Measurements from ENCODE around the gene ARHGEF11. TPM values are rescaled to one million over a fixed set of nuclear protein-coding genes. Genes with fewer than 3 reads are reported as not detected.
A peak's percentile ranks its signal among the peaks of the same experiment; 100 is the strongest.

ARHGEF11 gene
- total RNA-seq, 2 donors from 2014 or later = 35.2 to 43.3 TPM

GRCh38 chr1:157050836-157051235 is 5.3 kb upstream of the ARHGEF11 start:
- intact Hi-C loops (cut with DNase I) = no loop called here
- DNase-seq = no peak
- Histone ChIP-seq H3K9ac (ENCODE audit: low read depth in 2 of 2, low read length in 2 of 2) (no peak overlapping the region), H3K9me3 (no peaks in the 10 kb centered on the region), H3K27ac (no peak overlapping the region), H3K4me3 (no peak overlapping the region), H3K36me3 (no peaks in the 10 kb centered on the region), H3K4me1 (no peaks in the 10 kb centered on the region), H3K27me3 (no peaks in the 10 kb centered on the region)
- TF ChIP-seq, protein P1, sequence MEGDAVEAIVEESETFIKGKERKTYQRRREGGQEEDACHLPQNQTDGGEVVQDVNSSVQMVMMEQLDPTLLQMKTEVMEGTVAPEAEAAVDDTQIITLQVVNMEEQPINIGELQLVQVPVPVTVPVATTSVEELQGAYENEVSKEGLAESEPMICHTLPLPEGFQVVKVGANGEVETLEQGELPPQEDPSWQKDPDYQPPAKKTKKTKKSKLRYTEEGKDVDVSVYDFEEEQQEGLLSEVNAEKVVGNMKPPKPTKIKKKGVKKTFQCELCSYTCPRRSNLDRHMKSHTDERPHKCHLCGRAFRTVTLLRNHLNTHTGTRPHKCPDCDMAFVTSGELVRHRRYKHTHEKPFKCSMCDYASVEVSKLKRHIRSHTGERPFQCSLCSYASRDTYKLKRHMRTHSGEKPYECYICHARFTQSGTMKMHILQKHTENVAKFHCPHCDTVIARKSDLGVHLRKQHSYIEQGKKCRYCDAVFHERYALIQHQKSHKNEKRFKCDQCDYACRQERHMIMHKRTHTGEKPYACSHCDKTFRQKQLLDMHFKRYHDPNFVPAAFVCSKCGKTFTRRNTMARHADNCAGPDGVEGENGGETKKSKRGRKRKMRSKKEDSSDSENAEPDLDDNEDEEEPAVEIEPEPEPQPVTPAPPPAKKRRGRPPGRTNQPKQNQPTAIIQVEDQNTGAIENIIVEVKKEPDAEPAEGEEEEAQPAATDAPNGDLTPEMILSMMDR (IDR thresholded peaks at IDR 0.05) = no peak

GRCh38 chr1:157047062-157047410 is 1.5 kb upstream of the ARHGEF11 start:
- peak overlapping the region; percentile 89 for H3K27ac ChIP-seq
- intact Hi-C loops (cut with DNase I) = no loop called here
- no peaks in the 10 kb centered on the region for H3K9me3 ChIP-seq
- no peaks in the 10 kb centered on the region for H3K36me3 ChIP-seq
- TF ChIP-seq, protein P1 (IDR thresholded peaks at IDR 0.05) = no peak
- H3K9ac ChIP-seq (ENCODE audit: low read depth in 2 of 2, low read length in 2 of 2) = no peak overlapping the region
- H3K4me1 ChIP-seq = peaks cover 3% of the 10 kb centered on the region
- H3K27me3 ChIP-seq = no peaks in the 10 kb centered on the region
- H3K4me3 ChIP-seq = peak overlapping the region; percentile 48
- no peak for DNase-seq

DNA sequence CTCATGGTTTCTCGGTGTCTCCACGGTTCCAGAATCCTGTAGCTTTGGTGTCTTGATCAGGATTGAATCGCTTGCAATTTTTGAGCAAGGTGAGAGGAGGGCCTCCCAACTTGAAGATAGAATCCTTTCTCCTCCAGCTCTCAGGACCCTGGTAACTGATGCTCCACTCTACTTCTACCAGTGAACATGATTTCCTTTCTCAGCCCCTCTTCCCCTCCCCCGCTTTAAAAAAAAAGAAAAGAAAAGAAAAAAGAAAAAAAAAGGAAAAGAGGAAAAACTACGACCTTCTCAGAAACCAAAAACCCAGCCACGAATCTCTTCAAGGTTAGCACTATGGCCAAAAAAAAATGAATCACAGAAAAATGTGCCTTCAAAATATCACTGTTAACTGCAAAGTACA is 1.2 kb downstream of the ARHGEF11 start:
- peak overlapping the region in 1 of 2 donors; percentile 1 for H3K9ac ChIP-seq (ENCODE audit: low read depth in 2 of 2, low read length in 2 of 2)
- peak overlapping the region; percentile 89 for H3K27ac ChIP-seq
- intact Hi-C loops (cut with DNase I) = no loop called here
- TF ChIP-seq, protein P1 (IDR thresholded peaks at IDR 0.05) = no peak
- no peaks in the 10 kb centered on the region for H3K27me3 ChIP-seq
- no peaks in the 10 kb centered on the region for H3K9me3 ChIP-seq
- peaks cover 7% of the 10 kb centered on the region for H3K4me1 ChIP-seq
- no peak for DNase-seq
- H3K36me3 ChIP-seq = no peaks in the 10 kb centered on the region
- peak overlapping the region; percentile 48 for H3K4me3 ChIP-seq

- Histone ChIP-seq H3K4me3 (peak overlapping the region; percentile 48), H3K9ac (ENCODE audit: low read depth in 2 of 2, low read length in 2 of 2) (peak overlapping the region in 1 of 2 donors; percentile 45), H3K27me3 (no peaks in the 10 kb centered on the region), H3K9me3 (no peaks in the 10 kb centered on the region), H3K36me3 (no peaks in the 10 kb centered on the region), H3K4me1 (peaks cover 7% of the 10 kb centered on the region), H3K27ac (no peak overlapping the region)
- intact Hi-C loops (cut with DNase I) = no loop called here
- TF ChIP-seq, protein P1 (IDR thresholded peaks at IDR 0.05) = no peak
- DNase-seq = no peak
Observed at GRCh38 chr1:157043685-157044084, 1.9 kb downstream of the ARHGEF11 start.

DNA sequence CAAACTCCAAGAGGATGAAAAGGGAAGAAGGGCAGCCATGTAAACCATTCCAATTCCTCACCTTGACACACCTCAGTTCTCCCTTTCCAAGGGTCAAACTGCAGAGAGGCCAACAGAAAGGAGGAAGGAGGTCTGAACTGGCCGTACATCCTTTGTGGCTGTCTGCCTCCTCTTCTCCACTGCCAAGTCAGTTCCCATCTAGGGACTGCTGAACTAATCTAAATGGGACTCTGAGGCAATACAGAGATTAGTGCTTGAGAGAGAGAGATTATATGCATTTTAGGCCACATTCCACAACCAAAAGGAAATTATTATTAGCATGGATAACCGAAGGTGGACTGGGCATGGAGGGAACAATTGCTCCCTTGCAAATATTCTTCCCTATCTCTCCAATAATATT is 2.7 kb downstream of the ARHGEF11 start:
- H3K9ac ChIP-seq (ENCODE audit: low read depth in 2 of 2, low read length in 2 of 2) = no peak overlapping the region
- no peak overlapping the region for H3K4me3 ChIP-seq
- H3K36me3 ChIP-seq = no peaks in the 10 kb centered on the region
- no peak overlapping the region for H3K27ac ChIP-seq
- no peak for DNase-seq
- intact Hi-C loops (cut with DNase I) = no loop called here
- peaks cover 7% of the 10 kb centered on the region for H3K4me1 ChIP-seq
- no peaks in the 10 kb centered on the region for H3K9me3 ChIP-seq
- TF ChIP-seq, protein P1 (IDR thresholded peaks at IDR 0.05) = no peak
- no peaks in the 10 kb centered on the region for H3K27me3 ChIP-seq

GRCh38 chr1:157040802-157041201 is 4.7 kb downstream of the ARHGEF11 start:
- no peak overlapping the region for H3K27ac ChIP-seq
- H3K4me3 ChIP-seq = no peak overlapping the region
- DNase-seq = peak; percentile 32
- H3K9ac ChIP-seq (ENCODE audit: low read depth in 2 of 2, low read length in 2 of 2) = no peak overlapping the region
- H3K36me3 ChIP-seq = no peaks in the 10 kb centered on the region
- H3K27me3 ChIP-seq = no peaks in the 10 kb centered on the region
- H3K4me1 ChIP-seq = peaks cover 7% of the 10 kb centered on the region
- intact Hi-C loops (cut with DNase I) = no loop called here
- H3K9me3 ChIP-seq = no peaks in the 10 kb centered on the region
- TF ChIP-seq, protein P1 (IDR thresholded peaks at IDR 0.05) = no peak

Data from colonic mucosa (tissue), 4 donors.